Endothelial cell (in vitro differentiated cells): Measurements from ENCODE around the gene GFY. TPM values are rescaled to one million over a fixed set of nuclear protein-coding genes. Genes with fewer than 3 reads are reported as not detected.
A peak's percentile ranks its signal among the peaks of the same experiment; 100 is the strongest.

Source experiments
- DNase-seq: peaks from one replicate; pipeline ENCODE4 v3.0.0; 2021; ENCODE audit warnings: low spot score
- H3K27ac Mint-ChIP-seq: one replicate; pipeline ENCODE4 v1.8.0; 2021; ENCODE audit warnings: mixed read lengths, inconsistent platforms; ENCODE audit not compliant: unreplicated experiment
- H3K27me3 Mint-ChIP-seq: one replicate; pipeline ENCODE4 v1.8.0; 2021; ENCODE audit warnings: mild to moderate bottlenecking, moderate library complexity, mixed read lengths, inconsistent platforms; ENCODE audit not compliant: unreplicated experiment
- H3K36me3 Mint-ChIP-seq: one replicate; pipeline ENCODE4 v1.8.0; 2021; ENCODE audit warnings: mild to moderate bottlenecking, low read depth, mixed read lengths, inconsistent platforms; ENCODE audit not compliant: unreplicated experiment
- H3K4me1 Mint-ChIP-seq: one replicate; pipeline ENCODE4 v1.8.0; 2021; ENCODE audit warnings: mild to moderate bottlenecking, mixed read lengths, inconsistent platforms; ENCODE audit not compliant: unreplicated experiment
- H3K4me3 Mint-ChIP-seq: one replicate; pipeline ENCODE4 v1.8.0; 2021; ENCODE audit warnings: mild to moderate bottlenecking, mixed read lengths, inconsistent platforms; ENCODE audit not compliant: unreplicated experiment
- H3K9me3 Mint-ChIP-seq: one replicate; pipeline ENCODE4 v1.8.0; 2021; ENCODE audit warnings: mixed read lengths, inconsistent platforms; ENCODE audit not compliant: unreplicated experiment
- CTCF ChIP-seq: fragments of 200-600 bp; sonication (generic); IDR thresholded peaks from one replicate; pipeline ENCODE4 v1.5.0; 2021; ENCODE audit warnings: antibody characterized with exemption; ENCODE audit not compliant: unreplicated experiment
- long read RNA-seq: library from polyadenylated mRNA; unstranded; transcript quantifications from one replicate; pipeline ENCODE4 v2.0.0, GENCODE V29; 2020; ENCODE audit not compliant: unreplicated experiment
- total RNA-seq: library from RNA; stranded (reverse); fragmentation: NEBNext Ultra II Directional; extraction: Animal tissue kit (Norgen Biotek cat#: 25700); gene quantifications from one replicate; pipeline ENCODE4 v1.2.1, GENCODE V29; 2021; ENCODE audit not compliant: unreplicated experiment

Gene GFY
- total RNA-seq, result not detected
- long read RNA-seq, result 0 reads

GRCh38 chr19:49425178-49425577 is at the start of gene GFY:
Gene GFY (plus strand): TSS chr19:49425388. CDS start chr19:49426431, 1,043 bp downstream.
- DNase-seq, result no peak
- peaks cover 29% of the 10 kb centered on the region for H3K36me3 Mint-ChIP-seq
- H3K27ac Mint-ChIP-seq, result no peak within 1 kb of the TSS
- peaks cover 34% of the 10 kb centered on the region for H3K27me3 Mint-ChIP-seq
- TF ChIP-seq CTCF, result no peak
- peaks cover 33% of the 10 kb centered on the region for H3K4me1 Mint-ChIP-seq
- H3K9me3 Mint-ChIP-seq, result no peaks in the 10 kb centered on the region
- peak within 1 kb of the TSS; percentile 23 for H3K4me3 Mint-ChIP-seq

GRCh38 chr19:49378512-49378911 is 46.7 kb upstream of the GFY start:
- no peak overlapping the region for H3K27ac Mint-ChIP-seq
- H3K27me3 Mint-ChIP-seq, result peaks cover 4% of the 10 kb centered on the region
- H3K4me1 Mint-ChIP-seq, result no peaks in the 10 kb centered on the region
- no peak for DNase-seq
- no peaks in the 10 kb centered on the region for H3K9me3 Mint-ChIP-seq
- no peak overlapping the region for H3K4me3 Mint-ChIP-seq
- TF ChIP-seq CTCF, result no peak
- H3K36me3 Mint-ChIP-seq, result peaks cover 5% of the 10 kb centered on the region

GRCh38 chr19:49380391-49380790 is 44.8 kb upstream of the GFY start:
- Mint-ChIP-seq H3K27ac (no peak overlapping the region), H3K36me3 (peaks cover 5% of the 10 kb centered on the region), H3K27me3 (peaks cover 4% of the 10 kb centered on the region), H3K9me3 (no peaks in the 10 kb centered on the region), H3K4me3 (no peak overlapping the region), H3K4me1 (no peaks in the 10 kb centered on the region)
- no peak for TF ChIP-seq CTCF
- no peak for DNase-seq

GRCh38 chr19:49382639-49383038 is 42.5 kb upstream of the GFY start:
- Mint-ChIP-seq H3K36me3 (no peaks in the 10 kb centered on the region), H3K4me3 (no peak overlapping the region), H3K27ac (no peak overlapping the region), H3K4me1 (no peaks in the 10 kb centered on the region), H3K9me3 (no peaks in the 10 kb centered on the region), H3K27me3 (no peaks in the 10 kb centered on the region)
- DNase-seq, result no peak
- no peak for TF ChIP-seq CTCF

GRCh38 chr19:49383599-49383998 is 41.6 kb upstream of the GFY start:
- DNase-seq, result no peak
- Mint-ChIP-seq H3K9me3 (no peaks in the 10 kb centered on the region), H3K4me3 (no peak overlapping the region), H3K27me3 (peaks cover under 1% of the 10 kb centered on the region), H3K4me1 (peaks cover under 1% of the 10 kb centered on the region), H3K36me3 (peaks cover 1% of the 10 kb centered on the region), H3K27ac (no peak overlapping the region)
- TF ChIP-seq CTCF, result no peak
